Small intestine (tissue), 7 donors: ENCODE measurements around the gene TMEM45A. TPM values are rescaled to one million over a fixed set of nuclear protein-coding genes. Genes with fewer than 3 reads are reported as not detected.
A peak's percentile ranks its signal among the peaks of the same experiment; 100 is the strongest.
"Not testable (repeated sequence)": the region's sequence is repeated elsewhere in the genome, so short reads cannot be mapped to it uniquely, and the experiment has no call there.

Source experiments
- DNase-seq, 2 donors: peaks; one replicate each; pipeline versions ENCODE4 v3.0.0 to v3.0.0-alpha.2; 2013
- FAIRE-seq: peaks from 2 replicates; lab custom pipeline; 2012; peaks lifted over from hg19 to GRCh38; lab: Jason Lieb, UNC
- H3K27ac ChIP-seq, 3 donors: one replicate each; pipeline ENCODE4 v1.5.1; 2013; ENCODE audit warnings: low read length in 2 of 3, mild to moderate bottlenecking in 2 of 3, control low read depth in 1 of 3, inconsistent platforms in 1 of 3, low read depth in 1 of 3, moderate library complexity in 1 of 3
- H3K27me3 ChIP-seq, 3 donors: one replicate each; pipeline ENCODE4 v1.6.1; 2013; ENCODE audit warnings: low read length in 3 of 3, inconsistent platforms in 1 of 3; ENCODE audit not compliant: control insufficient read depth in 3 of 3, insufficient read depth in 3 of 3
- H3K36me3 ChIP-seq, 3 donors: one replicate each; pipeline ENCODE4 v1.6.1; 2013; ENCODE audit warnings: low read length in 3 of 3, inconsistent platforms in 1 of 3, low read depth in 1 of 3, mild to moderate bottlenecking in 1 of 3, moderate library complexity in 1 of 3; ENCODE audit not compliant: control insufficient read depth in 3 of 3, insufficient read depth in 2 of 3
- H3K4me1 ChIP-seq, 3 donors: one replicate each; pipeline ENCODE4 v1.6.1; 2013; ENCODE audit warnings: low read length in 2 of 3, inconsistent platforms in 1 of 3, low read depth in 1 of 3, mild to moderate bottlenecking in 1 of 3, moderate library complexity in 1 of 3; ENCODE audit not compliant: control insufficient read depth in 3 of 3, insufficient read depth in 2 of 3
- H3K4me3 ChIP-seq, 3 donors: one replicate each; pipeline ENCODE4 v1.5.1; 2013; ENCODE audit warnings: low read length in 3 of 3, control low read depth in 1 of 3, inconsistent platforms in 1 of 3, low read depth in 1 of 3, mild to moderate bottlenecking in 1 of 3, moderate library complexity in 1 of 3
- H3K9me3 ChIP-seq, 2 donors: one replicate each; pipeline ENCODE4 v1.6.1; 2013; ENCODE audit warnings: low read depth in 1 of 2, low read length in 1 of 2; ENCODE audit not compliant: control insufficient read depth in 2 of 2, insufficient read depth in 1 of 2
- WGBS, 3 donors: extraction: QIAGEN DNeasy Blood & Tissue Kit; methylation state at CpG; one replicate each; pipeline ENCODE4 v1.1.7; 2013; 5-methylcytosine and 5-hydroxymethylcytosine counted together
- polyA plus RNA-seq, 4 donors: library from polyadenylated mRNA; stranded (reverse) in 3 of 4; unstranded in 1 of 4; fragments of 200-250 nt in 3 of 4; fragments of 120-200 nt in 1 of 4; gene quantifications; one replicate each; pipeline versions ENCODE4 v1.2.1 to v1.2.3, GENCODE V29; 2013
- donor health status: healthy with polysubstance abuse.
- donor health status: control.
- donor health status: control.
- donor health status: Bipolar disorder and iron deficiency.
- donor health status: healthy.

Gene TMEM45A
- polyA plus RNA-seq, 4 donors: 5.1 to 7.5 (median 6.9) TPM; not detected in 1

DNA sequence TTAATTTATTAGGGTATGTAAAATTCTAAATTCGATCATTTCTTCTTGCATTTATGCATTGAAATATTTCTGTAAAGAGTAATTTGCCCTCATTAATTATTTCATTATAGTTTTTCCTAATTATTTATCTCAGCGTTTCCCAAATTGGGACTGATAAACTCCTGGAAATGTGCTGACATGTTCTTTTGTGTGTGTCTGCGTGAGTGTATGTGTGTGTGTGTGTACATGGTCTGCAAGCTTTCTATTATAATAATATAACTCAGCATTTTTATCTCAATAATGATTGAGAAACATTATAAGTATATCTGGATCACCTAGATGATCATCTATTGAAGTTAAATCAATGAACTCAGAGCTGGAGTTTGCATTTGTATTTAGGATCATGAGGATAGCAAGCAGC, 38.7 kb downstream of the TMEM45A start:
- 81 to 86% (median 83%) methylated on average over 3 of the region's 3 CpGs for WGBS, 3 donors
- no peaks in the 10 kb centered on the region for H3K4me1 ChIP-seq
- no peak for FAIRE-seq

DNA sequence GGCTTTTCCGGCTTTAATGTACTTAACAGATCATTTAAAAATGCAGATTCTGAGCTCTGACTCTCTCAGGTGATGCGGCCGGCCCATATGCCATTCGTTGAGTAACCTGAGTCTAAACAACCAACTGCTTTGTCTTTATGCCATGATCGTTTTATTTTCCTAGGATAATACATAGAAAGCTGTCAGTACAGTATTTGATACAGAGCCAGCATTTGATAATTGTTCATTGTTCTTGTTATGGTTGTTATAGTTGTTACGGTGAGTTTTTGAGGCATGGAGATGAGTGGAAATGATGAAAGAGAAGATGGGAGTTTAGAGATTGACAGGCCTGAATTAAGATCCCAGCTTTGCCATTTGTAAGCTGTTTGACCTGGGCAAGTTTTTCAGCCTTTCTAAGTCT, 40.0 kb downstream of the TMEM45A start:
- Histone ChIP-seq H3K9me3 (no peaks in the 10 kb centered on the region), H3K27ac (no peak overlapping the region), H3K36me3 (no peaks in the 10 kb centered on the region), H3K4me1 (no peaks in the 10 kb centered on the region), H3K4me3 (no peak overlapping the region), H3K27me3 (no peaks in the 10 kb centered on the region)
- no peak for DNase-seq
- FAIRE-seq: no peak
- 36 to 83% (median 65%) methylated on average over 6 of the region's 6 CpGs for WGBS, 3 donors

More for the DNA sequence above, 38.7 kb downstream of the TMEM45A start:
- no peaks in the 10 kb centered on the region for H3K36me3 ChIP-seq
- no peaks in the 10 kb centered on the region for H3K9me3 ChIP-seq
- no peak overlapping the region for H3K4me3 ChIP-seq
- DNase-seq: no peak
- H3K27ac ChIP-seq: no peak overlapping the region
- H3K27me3 ChIP-seq: no peaks in the 10 kb centered on the region

GRCh38 chr3:100533176-100533575, 40.8 kb downstream of the TMEM45A start:
- Histone ChIP-seq H3K27me3 (no peaks in the 10 kb centered on the region), H3K36me3 (no peaks in the 10 kb centered on the region), H3K9me3 (no peaks in the 10 kb centered on the region), H3K4me1 (no peaks in the 10 kb centered on the region), H3K4me3 (no peak overlapping the region), H3K27ac (no peak overlapping the region)
- DNase-seq (no peak), FAIRE-seq (no peak)
- 65 to 76% (median 70%) methylated on average over 3 of the region's 3 CpGs for WGBS, 3 donors

GRCh38 chr3:100535610-100535943, 43.2 kb downstream of the TMEM45A start:
- 86 to 97% (median 96%) methylated on average over 1 of the region's 1 CpG for WGBS, 3 donors
- FAIRE-seq: no peak

DNA sequence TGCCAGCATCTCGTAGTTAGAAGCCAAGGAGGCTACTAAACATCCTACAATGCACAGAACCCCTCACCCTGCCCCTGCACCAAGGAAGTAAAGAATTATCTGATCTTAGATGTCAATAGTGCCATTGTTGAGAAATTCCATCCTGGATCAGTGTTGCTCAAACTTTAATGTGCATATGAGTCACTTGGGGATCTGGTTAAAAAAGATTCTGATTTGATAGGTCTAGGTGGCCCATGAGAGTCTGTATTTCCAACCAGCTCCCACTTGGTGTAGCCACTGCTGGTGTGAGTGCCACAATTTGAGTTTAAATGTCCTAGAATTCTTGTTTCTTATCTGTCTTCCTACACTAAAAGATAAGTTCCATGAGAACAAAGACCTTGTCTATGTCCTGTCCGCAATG, 43.7 kb downstream of the TMEM45A start:
- DNase-seq: no peak
- no peaks in the 10 kb centered on the region for H3K4me1 ChIP-seq
- H3K36me3 ChIP-seq: no peaks in the 10 kb centered on the region
- 85 to 89% (median 86%) methylated on average over 2 of the region's 2 CpGs for WGBS, 3 donors
- no peaks in the 10 kb centered on the region for H3K9me3 ChIP-seq
- no peak overlapping the region for H3K4me3 ChIP-seq
- H3K27me3 ChIP-seq: no peaks in the 10 kb centered on the region
- no peak for FAIRE-seq
- H3K27ac ChIP-seq: no peak overlapping the region

More at GRCh38 chr3:100535610-100535943, 43.2 kb downstream of the TMEM45A start:
- DNase-seq: no peak
- no peaks in the 10 kb centered on the region for H3K4me1 ChIP-seq
- H3K27ac ChIP-seq: no peak overlapping the region
- H3K36me3 ChIP-seq: no peaks in the 10 kb centered on the region
- H3K9me3 ChIP-seq: no peaks in the 10 kb centered on the region
- no peaks in the 10 kb centered on the region for H3K27me3 ChIP-seq
- H3K4me3 ChIP-seq: no peak overlapping the region

DNA sequence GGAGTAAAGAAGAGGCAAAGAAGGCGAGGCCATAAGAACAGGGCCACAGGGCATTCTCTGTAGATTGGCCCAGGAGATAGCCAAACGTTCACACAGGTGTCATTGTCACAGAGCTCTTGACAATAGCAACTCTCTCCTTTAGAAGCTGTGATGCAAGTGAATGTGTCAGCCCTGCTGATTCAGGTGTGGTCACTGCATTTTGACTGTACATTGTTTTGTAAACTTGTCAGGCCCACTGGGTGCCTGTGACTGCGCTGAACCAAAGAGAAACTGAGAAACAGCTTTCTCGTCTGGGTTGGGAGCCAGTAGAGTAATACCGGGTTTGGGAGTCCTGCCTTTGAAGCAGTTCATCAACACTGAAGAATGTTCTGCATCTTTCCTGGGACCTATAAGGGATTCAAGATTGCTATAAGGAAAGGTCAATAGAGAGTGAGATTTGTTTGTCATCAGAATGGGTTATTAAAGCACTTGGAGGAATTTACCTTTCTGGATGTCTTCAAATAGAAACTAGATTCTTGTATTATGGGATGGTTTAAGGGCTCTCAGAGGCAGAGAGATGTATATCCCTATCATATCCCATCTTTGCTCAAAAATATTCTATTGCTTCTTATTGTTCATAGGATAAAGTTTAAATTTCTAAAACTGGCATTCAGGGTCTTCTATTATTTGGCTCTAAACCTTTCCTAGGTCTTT, 45.4 kb downstream of the TMEM45A start:
- Histone ChIP-seq H3K27me3 (no peaks in the 10 kb centered on the region), H3K9me3 (no peaks in the 10 kb centered on the region), H3K36me3 (no peaks in the 10 kb centered on the region), H3K27ac (no peak overlapping the region), H3K4me3 (no peak overlapping the region), H3K4me1 (no peaks in the 10 kb centered on the region)
- no peak for DNase-seq
- no peak for FAIRE-seq
- WGBS, 3 donors: 81 to 87% (median 86%) methylated on average over 5 of the region's 5 CpGs

DNA sequence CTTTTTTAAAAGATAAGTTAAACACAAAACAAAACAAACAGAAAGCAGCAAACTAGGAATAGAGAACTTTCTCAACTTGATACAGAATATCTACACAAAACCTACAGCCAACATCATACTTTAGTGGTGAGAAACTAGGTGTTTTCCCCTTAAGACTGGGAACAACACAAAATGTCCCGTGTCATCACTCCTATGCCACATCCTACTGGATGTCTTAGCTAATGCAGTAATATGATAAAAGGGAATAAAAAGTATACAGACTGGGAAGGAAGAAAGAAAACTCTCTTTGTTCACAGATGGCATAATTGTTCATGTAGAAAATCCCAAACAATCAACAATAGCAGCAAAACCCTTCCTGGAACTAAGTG, 45.9 kb downstream of the TMEM45A start:
- Histone ChIP-seq H3K9me3 (no peaks in the 10 kb centered on the region), H3K27me3 (no peaks in the 10 kb centered on the region), H3K4me3 (no peak overlapping the region), H3K27ac (no peak overlapping the region), H3K4me1 (no peaks in the 10 kb centered on the region), H3K36me3 (no peaks in the 10 kb centered on the region)
- DNase-seq: no peak
- WGBS, 3 donors: 67 to 87% (median 73%) methylated on average over 1 of the region's 1 CpG
- FAIRE-seq: no peak

- FAIRE-seq (no peak), DNase-seq (no peak)
- Histone ChIP-seq H3K27ac (no peak overlapping the region), H3K9me3 (no peaks in the 10 kb centered on the region), H3K27me3 (no peaks in the 10 kb centered on the region), H3K4me1 (no peaks in the 10 kb centered on the region), H3K36me3 (no peaks in the 10 kb centered on the region), H3K4me3 (no peak overlapping the region)
- WGBS, 3 donors: 85 to 94% (median 91%) methylated on average over 2 of the region's 2 CpGs
These were observed 48.4 kb downstream of the TMEM45A start for GRCh38 chr3:100540791-100541334.

DNA sequence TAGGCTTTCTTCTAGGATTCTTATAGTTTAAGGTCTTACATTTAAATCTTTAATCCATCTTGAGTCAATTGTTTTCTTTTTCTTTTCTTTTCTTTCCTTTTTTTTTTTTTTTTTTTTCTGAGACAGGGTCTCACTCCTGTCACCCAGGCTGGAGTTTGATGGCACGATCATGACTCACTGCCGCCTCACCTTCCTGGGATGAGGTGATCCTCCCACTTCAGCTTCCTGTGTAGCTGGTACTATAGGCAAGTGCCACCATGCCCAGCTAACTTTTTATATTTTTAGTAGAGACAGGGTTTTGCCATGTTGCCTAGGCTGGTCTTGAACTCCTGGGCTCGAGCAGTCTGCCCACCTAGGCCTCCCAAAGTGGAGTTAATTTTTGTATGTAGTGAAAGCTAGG, 49.0 kb downstream of the TMEM45A start:
- H3K9me3 ChIP-seq, DNase-seq, H3K27me3 ChIP-seq, H3K27ac ChIP-seq, H3K36me3 ChIP-seq, H3K4me3 ChIP-seq, H3K4me1 ChIP-seq: not testable (repeated sequence)
- FAIRE-seq: peak; percentile 23
- WGBS, 3 donors: 86 to 91% (median 87%) methylated on average over 3 of the region's 3 CpGs
